Mucosa of descending colon (tissue), 3 donors: ENCODE data around the gene BECN2. TPM values are rescaled to one million over a fixed set of nuclear protein-coding genes. Genes with fewer than 3 reads are reported as not detected.

Experiments
- ATAC-seq: fragments of 200-7000 bp; cut with Tn5 transposase; one replicate; pipeline ENCODE4 v1.9.1; 2020; ENCODE audit warnings: mild to moderate bottlenecking, moderate library complexity
- DNase-seq, 3 donors: peaks; one replicate each; pipeline ENCODE4 v3.0.0-alpha.2; 2020
- H3K36me3 ChIP-seq: fragments of 200-600 bp; one replicate; pipeline ENCODE4 v1.8.0; 2021; ENCODE audit warnings: low read depth, mild to moderate bottlenecking
- H3K4me1 ChIP-seq: fragments of 200-600 bp; one replicate; pipeline ENCODE4 v1.8.0; 2021; ENCODE audit warnings: low read depth, mild to moderate bottlenecking
- H3K4me3 ChIP-seq: fragments of 200-600 bp; one replicate; pipeline ENCODE4 v1.8.0; 2021; ENCODE audit warnings: mild to moderate bottlenecking
- H3K9me3 ChIP-seq: fragments of 200-600 bp; one replicate; pipeline ENCODE4 v1.8.0; 2021; ENCODE audit warnings: mild to moderate bottlenecking
- CTCF ChIP-seq: fragments of 200-600 bp; IDR thresholded peaks from one replicate; pipeline ENCODE4 v1.8.0; 2022; ENCODE audit warnings: antibody characterized with exemption, mild to moderate bottlenecking
- intact Hi-C, 2 donors: fragments of 100-400 bp; cut with DNase I in 1 of 2; cut with micrococcal nuclease in 1 of 2; formaldehyde crosslinking; loops; one replicate each; pipeline versions ENCODE4 v1.11.0 to v1.11.1; 2022; cut with DNase I, micrococcal nuclease
- total RNA-seq, 3 donors: library from RNA; stranded (reverse); fragmentation: NEBNext Ultra II Directional in 2 of 3; extraction: Animal tissue kit (Norgen Biotek cat#: 25700) in 2 of 3; gene quantifications; one replicate each; pipeline versions ENCODE4 v1.2.1 to v1.2.4, GENCODE V29; 2021 to 2023
- donor health status: DM: no; HTN: no; CAD: no; lungs with moderate emphysema.
- donor health status: DM: no; HTN: no; CAD: no.
- donor health status: DM: no; HTN: yes; CAD: no.

The BECN2 gene
- total RNA-seq, 3 donors from 2014 or later = not detected

GRCh38 chr1:241964550-241965282 lies 7.1 kb downstream of the BECN2 start:
- Histone ChIP-seq H3K36me3 (no peaks in the 10 kb centered on the region), H3K9me3 (no peaks in the 10 kb centered on the region), H3K4me1 (no peaks in the 10 kb centered on the region), H3K4me3 (no peak overlapping the region)
- DNase-seq = no peak
- no peak for TF ChIP-seq CTCF
- intact Hi-C loops = no loop called here
- no peak for ATAC-seq

- Histone ChIP-seq H3K4me3 (no peak overlapping the region), H3K9me3 (no peaks in the 10 kb centered on the region), H3K4me1 (no peaks in the 10 kb centered on the region), H3K36me3 (no peaks in the 10 kb centered on the region)
- no peak for ATAC-seq
- no peak for DNase-seq
- no peak for TF ChIP-seq CTCF
- intact Hi-C loops = no loop called here
Measured at GRCh38 chr1:241968611-241969010, 11.0 kb downstream of the BECN2 start.

- no peaks in the 10 kb centered on the region for H3K4me1 ChIP-seq
- TF ChIP-seq CTCF = no peak
- no peaks in the 10 kb centered on the region for H3K9me3 ChIP-seq
- no peak for DNase-seq
- intact Hi-C loops = no loop called here
- no peak for ATAC-seq
- H3K4me3 ChIP-seq = no peak overlapping the region
- no peaks in the 10 kb centered on the region for H3K36me3 ChIP-seq
Measured at GRCh38 chr1:241972703-241973369, 15.3 kb downstream of the BECN2 start.

DNA sequence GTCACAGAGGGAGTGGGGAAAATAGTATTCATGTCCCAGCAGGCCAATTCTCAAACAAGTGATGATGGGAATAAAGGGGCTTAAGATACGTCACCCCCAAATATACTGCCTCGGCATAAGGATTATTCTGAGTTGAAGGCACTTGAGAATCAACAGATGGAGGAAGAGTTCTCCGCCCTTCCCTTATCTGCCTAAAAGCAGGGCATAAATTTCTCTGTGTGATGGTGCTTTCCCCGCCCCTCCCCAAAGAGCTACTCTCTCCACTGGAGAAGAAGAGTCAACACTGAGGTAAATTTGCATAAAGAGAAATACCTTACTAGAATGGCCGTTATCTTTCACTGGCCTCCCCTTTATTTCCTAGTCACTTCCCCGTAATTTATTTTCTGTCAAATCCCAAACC lies 18.7 kb downstream of the BECN2 start:
- H3K4me1 ChIP-seq = no peaks in the 10 kb centered on the region
- DNase-seq (no peak), ATAC-seq (no peak)
- no peaks in the 10 kb centered on the region for H3K36me3 ChIP-seq
- H3K9me3 ChIP-seq = no peaks in the 10 kb centered on the region
- intact Hi-C loops = no loop called here
- TF ChIP-seq CTCF = no peak
- H3K4me3 ChIP-seq = no peak overlapping the region

DNA sequence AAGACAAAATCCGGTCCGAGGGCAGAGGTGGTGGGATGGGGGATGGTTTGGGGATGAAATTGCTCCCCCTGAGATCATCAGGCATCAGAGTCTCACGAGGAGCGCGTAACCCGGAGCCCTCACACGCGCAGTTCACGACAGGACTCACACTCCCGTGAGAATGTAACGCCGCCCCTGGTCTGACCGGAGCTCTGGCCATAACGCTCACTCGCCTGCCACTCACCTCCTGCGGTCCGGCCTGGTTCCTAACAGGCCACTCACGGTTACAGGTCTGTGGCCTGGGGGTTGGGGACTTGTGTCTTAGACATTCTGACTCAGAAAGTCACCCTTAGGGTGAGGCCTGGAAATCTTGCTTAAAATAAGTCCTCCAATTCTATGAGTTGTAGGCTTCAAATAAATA lies 21.5 kb downstream of the BECN2 start:
- intact Hi-C loops = no loop called here
- no peak for ATAC-seq
- H3K4me3 ChIP-seq = no peak overlapping the region
- no peaks in the 10 kb centered on the region for H3K4me1 ChIP-seq
- no peaks in the 10 kb centered on the region for H3K9me3 ChIP-seq
- no peak for DNase-seq
- TF ChIP-seq CTCF = no peak
- H3K36me3 ChIP-seq = no peaks in the 10 kb centered on the region
